GM18861 (cell line): ENCODE data around the gene OR1N2.
"Not testable (repeated sequence)": the region's sequence is repeated elsewhere in the genome, so short reads cannot be mapped to it uniquely, and the experiment has no call there.

ENCODE experiments used
- ATAC-seq: cut with Tn5 transposase; IDR thresholded peaks from one replicate; pipeline ENCODE4 v1.9.1; 2021; ENCODE audit not compliant: unreplicated experiment

Gene OR1N2

GRCh38 chr9:122552812-122553211 is at the start of gene OR1N2:
Gene OR1N2 (plus strand): TSS chr9:122553112. CDS start chr9:122553212, 100 bp downstream.
- no peak for ATAC-seq

- no peak for ATAC-seq
Observed at GRCh38 chr9:122506964-122507363, 45.9 kb upstream of the OR1N2 start.

GRCh38 chr9:122510502-122510901 is 42.4 kb upstream of the OR1N2 start, which contains the start of gene OR1J2:
Gene OR1J2 (plus strand): TSS chr9:122510802. CDS start chr9:122510802, 0 bp downstream.
- ATAC-seq = no peak

- no peak for ATAC-seq
Observed at GRCh38 chr9:122518226-122518625, 34.7 kb upstream of the OR1N2 start.

GRCh38 chr9:122518841-122519240 is 34.1 kb upstream of the OR1N2 start, which contains the start of gene OR1J4:
Gene OR1J4 (plus strand): TSS chr9:122519141. CDS start chr9:122519141, 0 bp downstream.
- ATAC-seq = no peak

GRCh38 chr9:122519376-122519775 is 33.5 kb upstream of the OR1N2 start:
- no peak for ATAC-seq

- no peak for ATAC-seq
Observed at GRCh38 chr9:122526602-122527001, 26.3 kb upstream of the OR1N2 start.

- ATAC-seq = no peak
Observed at GRCh38 chr9:122527193-122527592, 25.7 kb upstream of the OR1N2 start, which contains the start of gene OR1N1. Gene OR1N1 (minus strand): TSS chr9:122527293. CDS start chr9:122527293, 0 bp downstream.

GRCh38 chr9:122531157-122531556 is 21.8 kb upstream of the OR1N2 start:
- ATAC-seq = not testable (repeated sequence)

GRCh38 chr9:122536134-122536533 is 16.8 kb upstream of the OR1N2 start:
- ATAC-seq = no peak

- not testable (repeated sequence) for ATAC-seq
Observed at GRCh38 chr9:122537066-122537465, 15.8 kb upstream of the OR1N2 start.

GRCh38 chr9:122538757-122539156 is 14.2 kb upstream of the OR1N2 start:
- no peak for ATAC-seq

GRCh38 chr9:122546196-122546595 is 6.7 kb upstream of the OR1N2 start:
- no peak for ATAC-seq

- ATAC-seq = no peak
Observed at GRCh38 chr9:122551371-122551770, 1.5 kb upstream of the OR1N2 start.

GRCh38 chr9:122561446-122561845 is 8.5 kb downstream of the OR1N2 start:
- ATAC-seq = no peak

GRCh38 chr9:122562134-122562760 is 9.3 kb downstream of the OR1N2 start:
- ATAC-seq = no peak

- no peak for ATAC-seq
Observed at GRCh38 chr9:122567901-122568300, 15.0 kb downstream of the OR1N2 start.

- no peak for ATAC-seq
Observed at GRCh38 chr9:122572456-122572855, 19.5 kb downstream of the OR1N2 start.

GRCh38 chr9:122579874-122580273 is 27.0 kb downstream of the OR1N2 start:
- no peak for ATAC-seq

- no peak for ATAC-seq
Observed at GRCh38 chr9:122580360-122580759, 27.4 kb downstream of the OR1N2 start.

- not testable (repeated sequence) for ATAC-seq
Observed at GRCh38 chr9:122583284-122583683, 30.4 kb downstream of the OR1N2 start, which contains the start of gene OR1L8. Gene OR1L8 (minus strand): TSS chr9:122583384. CDS start chr9:122568477, 14,907 bp downstream.
